Stimulated activated CD8-positive, alpha-beta memory T cell treated with anti-CD3 and anti-CD28 coated beads, Interleukin-4, amount 100 ng/mL, for 48 hours (primary cell): ENCODE data around the gene RBMY1J.
"Not testable (repeated sequence)": the region's sequence is repeated elsewhere in the genome, so short reads cannot be mapped to it uniquely, and the experiment has no call there.

Experiments used
- DNase-seq: peaks from one replicate; pipeline ENCODE4 v3.0.0-alpha.2; 2020

The RBMY1J gene

DNA sequence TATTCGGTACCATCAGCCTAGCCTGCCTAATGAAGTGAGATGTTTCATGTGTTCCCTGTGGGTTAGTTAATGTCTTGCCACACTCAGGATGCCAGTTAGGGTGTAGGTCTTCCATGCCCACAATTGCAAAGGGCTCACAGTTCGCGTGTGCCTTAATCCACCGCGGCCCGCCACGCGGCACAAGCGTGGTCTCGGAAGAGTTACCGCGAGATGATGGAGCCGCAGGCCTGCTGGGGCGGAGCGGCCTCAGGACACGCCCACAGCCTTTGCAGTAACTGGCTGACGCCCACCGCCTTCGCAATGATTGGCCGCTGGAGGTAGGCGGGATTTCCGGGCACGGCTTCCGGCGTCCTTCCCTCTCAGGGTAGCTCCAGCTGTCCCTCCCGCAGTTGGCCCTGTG, at the start of gene RBMY1J:
Gene RBMY1J, plus strand, starts transcription at position 301 of the 400 bp plus-strand sequence. CDS start 2,038 bp downstream, outside the sequence.
- not testable (repeated sequence) for DNase-seq

DNA sequence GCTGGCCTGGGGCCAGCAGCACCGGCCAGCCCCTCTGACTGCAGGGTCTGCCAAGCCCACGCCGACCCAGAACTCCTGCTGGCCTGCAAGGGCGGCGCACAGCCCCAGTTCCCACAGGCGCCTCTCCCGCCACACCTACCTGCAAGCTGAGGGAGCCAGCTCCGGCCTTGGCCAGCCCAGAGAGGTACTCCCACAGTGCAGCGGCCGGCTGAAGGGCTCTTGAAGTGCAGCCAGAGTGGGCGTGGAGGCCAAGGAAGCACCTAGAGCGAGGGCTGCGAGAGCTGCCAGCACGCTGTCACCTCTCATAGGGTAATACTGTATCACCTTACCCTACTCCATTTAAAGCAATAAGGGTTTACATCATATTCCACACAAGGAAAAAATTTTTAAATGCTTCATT, 35.8 kb upstream of the RBMY1J start:
- DNase-seq = no peak

DNA sequence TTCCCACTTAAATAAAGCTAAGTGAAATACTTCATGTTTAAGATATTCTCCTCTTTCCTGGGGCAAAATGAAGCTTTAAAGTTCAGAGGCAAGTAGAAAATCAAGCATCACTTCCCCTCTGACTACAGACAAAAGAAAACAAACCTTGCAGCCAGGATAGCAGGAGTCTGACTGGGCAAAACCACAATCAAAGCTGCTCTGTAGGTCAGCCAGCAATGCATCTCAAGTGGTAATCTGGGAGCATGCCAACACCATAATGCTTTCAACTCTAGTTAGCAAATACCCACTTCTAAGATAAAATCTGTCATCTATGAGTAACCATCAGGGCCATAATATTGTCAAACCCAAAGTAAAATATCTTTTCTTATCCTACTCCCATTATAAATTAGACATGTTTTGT, 32.6 kb upstream of the RBMY1J start:
- no peak for DNase-seq

DNA sequence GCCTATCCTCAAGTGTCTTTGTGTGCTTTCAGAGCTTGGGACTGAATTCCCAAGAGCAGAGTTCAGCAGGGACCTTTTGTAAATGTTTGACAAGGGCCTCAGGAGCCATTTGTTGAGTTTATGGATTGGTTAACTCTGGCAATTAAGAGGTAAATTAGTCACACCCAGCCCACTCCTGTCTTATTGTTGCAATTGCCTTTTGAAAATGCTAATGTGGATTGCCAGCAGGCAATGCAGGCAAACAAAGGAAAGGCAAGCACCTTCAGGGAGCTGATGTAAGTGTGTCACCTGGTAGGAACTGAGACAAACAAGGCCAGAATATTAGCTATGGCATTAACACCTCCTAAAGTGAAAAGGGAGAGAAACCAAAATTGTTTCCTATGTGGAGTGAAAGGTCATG, 29.7 kb upstream of the RBMY1J start:
- DNase-seq = no peak

DNA sequence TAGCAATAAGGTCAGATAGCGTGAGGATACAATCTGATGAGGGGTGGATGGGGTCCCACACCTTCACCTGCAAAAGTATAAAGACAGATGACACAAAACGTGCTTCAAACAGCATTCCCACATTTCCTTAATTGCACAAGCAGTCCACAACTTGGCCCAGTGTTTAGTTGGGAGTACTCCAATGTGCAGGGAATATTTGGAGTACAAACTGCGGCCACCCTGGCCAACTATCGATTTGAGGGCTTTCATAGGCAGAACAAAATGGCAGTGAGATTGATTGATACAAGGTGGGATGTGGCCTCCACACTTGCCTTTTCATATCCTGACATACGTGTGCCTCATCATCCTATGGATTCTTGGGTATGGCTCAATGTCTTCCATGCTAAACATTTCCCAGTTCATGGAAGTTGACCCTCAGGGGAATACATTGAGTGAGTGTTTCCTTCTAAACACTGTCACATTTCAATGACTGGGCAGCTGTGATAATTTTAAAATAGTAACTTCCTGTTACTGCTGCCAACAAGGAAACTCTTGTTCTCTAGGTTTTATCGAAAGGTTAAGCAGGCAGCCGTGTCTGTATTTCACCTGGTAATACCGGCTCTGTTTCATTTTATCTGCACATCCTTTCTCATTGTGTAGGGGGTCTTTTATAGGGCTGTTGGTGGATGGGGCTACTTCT, 41.6 kb downstream of the RBMY1J start:
- DNase-seq = not testable (repeated sequence)

DNA sequence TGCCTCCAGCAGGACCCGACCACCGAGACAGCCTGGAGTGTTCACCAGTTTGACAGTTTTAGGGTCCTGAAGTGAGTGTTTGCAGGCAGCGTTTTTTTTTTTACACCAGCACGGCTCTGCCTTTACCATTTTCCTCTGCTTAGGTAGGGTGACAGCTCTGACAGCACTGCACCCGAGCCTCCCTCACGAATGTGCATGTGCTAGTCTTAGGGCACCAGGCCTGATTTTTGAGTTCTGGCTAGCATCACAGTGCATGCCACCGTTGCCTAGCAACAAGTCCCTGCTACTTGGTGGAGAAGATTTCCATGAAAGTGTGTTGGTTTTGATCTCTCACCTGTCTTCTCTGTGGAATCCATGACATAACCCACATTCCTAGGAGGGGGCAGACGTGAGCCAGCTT, 52.3 kb downstream of the RBMY1J start:
- not testable (repeated sequence) for DNase-seq

DNA sequence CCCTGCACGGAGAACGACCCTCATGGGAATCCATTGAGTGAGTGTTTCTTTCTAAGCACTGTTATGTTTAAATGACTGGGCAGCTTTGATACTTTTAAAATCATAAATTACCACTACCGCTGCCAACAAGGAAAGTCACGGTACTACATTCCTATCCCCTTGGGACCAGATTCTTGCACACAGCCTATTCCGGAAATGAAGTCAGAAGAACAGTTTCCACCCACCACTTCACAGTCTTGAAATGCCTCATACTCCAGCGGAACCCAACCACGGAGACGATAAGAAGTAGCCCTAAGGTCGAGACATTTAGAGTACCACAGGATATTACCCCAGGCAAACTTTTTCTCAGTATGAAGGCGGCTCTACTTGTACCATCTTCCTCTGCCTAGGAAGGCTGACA, 58.8 kb downstream of the RBMY1J start:
- DNase-seq = not testable (repeated sequence)
